ENCODE measurements around the gene THAP4. TPM values are rescaled to one million over a fixed set of nuclear protein-coding genes. Genes with fewer than 3 reads are reported as not detected.

Gene THAP4
- total RNA-seq, 1 donor from 2014 or later, result 50.1 TPM

- Mint-ChIP-seq H3K27ac (no peak overlapping the region), H3K9me3 (no peaks in the 10 kb centered on the region), H3K36me3 (peaks cover 16% of the 10 kb centered on the region)
Observed at GRCh38 chr2:241649927-241650326, 13.0 kb upstream of the THAP4 start.

DNA sequence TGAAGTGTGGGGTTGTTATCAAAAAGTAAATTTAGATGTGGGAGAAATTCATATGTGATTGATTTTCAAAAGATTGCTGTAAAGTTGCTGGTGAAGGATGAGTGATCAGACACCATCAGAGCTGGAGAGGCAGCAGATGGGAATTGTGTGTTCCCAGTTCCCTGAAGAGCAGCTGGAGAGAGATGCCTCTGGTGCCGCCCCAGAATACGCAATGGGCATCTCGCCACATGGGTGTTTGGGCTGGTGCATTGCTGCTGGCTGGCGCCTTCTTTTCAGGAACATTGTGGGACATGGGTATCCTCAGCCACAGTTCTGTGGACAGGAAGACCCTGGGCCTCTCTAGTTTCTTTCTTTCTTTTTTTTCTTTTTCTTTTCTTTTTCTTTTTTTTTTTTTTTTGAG is 12.4 kb upstream of the THAP4 start:
- no peaks in the 10 kb centered on the region for H3K27me3 Mint-ChIP-seq (ENCODE audit: low read depth)
- TF ChIP-seq CTCF (IDR thresholded peaks at IDR 0.05; ENCODE audit: unreplicated experiment), result no peak
- H3K27ac Mint-ChIP-seq, result no peak overlapping the region

More at GRCh38 chr2:241649927-241650326, 13.0 kb upstream of the THAP4 start:
- no peaks in the 10 kb centered on the region for H3K4me1 Mint-ChIP-seq
- no peak for TF ChIP-seq CTCF (IDR thresholded peaks at IDR 0.05; ENCODE audit: unreplicated experiment)
- no peaks in the 10 kb centered on the region for H3K27me3 Mint-ChIP-seq (ENCODE audit: low read depth)
- H3K4me3 Mint-ChIP-seq, result no peak overlapping the region
- DNase-seq (ENCODE audit: low spot score in 2 of 2, unreplicated experiment in 2 of 2), result no peak

DNA sequence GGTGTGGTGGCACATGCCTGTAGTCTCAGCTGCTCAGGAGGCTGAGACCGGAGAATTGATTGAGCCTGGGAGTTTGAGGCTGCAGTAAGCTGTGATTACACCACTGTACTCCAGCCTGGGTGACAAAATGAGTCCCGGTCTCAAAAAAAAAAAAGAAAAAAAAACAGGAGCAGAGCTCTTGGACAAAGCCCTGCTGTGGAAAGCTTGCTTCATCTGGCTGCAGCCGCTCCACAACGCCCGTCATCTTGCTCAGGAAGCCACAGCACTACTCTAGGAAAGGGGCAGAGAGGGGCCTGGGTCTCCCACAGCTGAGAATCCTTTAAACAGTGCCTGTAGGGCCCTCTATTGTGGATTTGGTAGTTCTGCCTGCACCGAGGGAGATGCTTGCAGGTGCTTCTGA is 11.5 kb upstream of the THAP4 start:
- no peaks in the 10 kb centered on the region for H3K9me3 Mint-ChIP-seq
- H3K27ac Mint-ChIP-seq, result no peak overlapping the region
- DNase-seq (ENCODE audit: low spot score in 2 of 2, unreplicated experiment in 2 of 2), result no peak
- peaks cover 15% of the 10 kb centered on the region for H3K36me3 Mint-ChIP-seq
- H3K4me3 Mint-ChIP-seq, result no peak overlapping the region
- H3K4me1 Mint-ChIP-seq, result no peaks in the 10 kb centered on the region
- H3K27me3 Mint-ChIP-seq (ENCODE audit: low read depth), result no peaks in the 10 kb centered on the region
- TF ChIP-seq CTCF (IDR thresholded peaks at IDR 0.05; ENCODE audit: unreplicated experiment), result no peak

More for the DNA sequence above, 12.4 kb upstream of the THAP4 start:
- H3K4me3 Mint-ChIP-seq, result no peak overlapping the region
- DNase-seq (ENCODE audit: low spot score in 2 of 2, unreplicated experiment in 2 of 2), result no peak
- H3K9me3 Mint-ChIP-seq, result no peaks in the 10 kb centered on the region
- peaks cover 15% of the 10 kb centered on the region for H3K36me3 Mint-ChIP-seq
- no peaks in the 10 kb centered on the region for H3K4me1 Mint-ChIP-seq

DNA sequence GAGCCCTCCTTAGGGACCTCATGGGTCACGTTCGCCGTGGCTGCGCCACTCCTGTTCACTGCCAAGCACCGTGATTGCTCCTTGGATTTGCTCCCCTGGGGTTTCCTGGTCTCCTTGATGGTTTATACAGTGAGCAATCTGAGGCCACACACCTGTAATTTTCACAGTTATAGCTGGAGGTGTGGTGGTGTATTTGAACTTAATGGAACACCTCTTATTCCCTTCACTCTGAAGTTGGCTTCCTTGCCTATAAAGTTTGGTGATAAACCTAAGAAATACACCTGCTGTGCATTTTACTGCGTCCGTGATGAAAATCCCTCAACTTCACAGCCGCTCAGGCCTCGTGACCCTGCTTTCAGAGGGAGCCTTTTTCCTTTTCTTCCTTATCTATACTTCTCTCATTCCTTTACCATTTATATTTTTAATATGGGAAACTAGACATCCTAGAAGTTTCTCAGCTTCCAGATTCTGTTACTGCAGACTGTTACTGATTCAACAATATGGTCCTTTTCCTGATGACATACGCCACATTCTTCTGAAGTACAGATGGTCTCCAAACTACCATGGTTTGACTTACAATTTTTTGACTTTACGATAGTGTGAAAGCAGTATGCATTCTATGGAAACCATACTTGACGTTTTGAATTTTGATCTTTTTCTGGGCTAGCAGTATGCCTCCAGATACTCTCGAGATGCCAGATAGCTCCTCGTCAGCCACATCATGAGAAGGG is 9.1 kb upstream of the THAP4 start:
- H3K27me3 Mint-ChIP-seq (ENCODE audit: low read depth), result no peaks in the 10 kb centered on the region
- DNase-seq (ENCODE audit: low spot score in 2 of 2, unreplicated experiment in 2 of 2), result no peak
- no peak overlapping the region for H3K4me3 Mint-ChIP-seq
- no peak for TF ChIP-seq CTCF (IDR thresholded peaks at IDR 0.05; ENCODE audit: unreplicated experiment)
- no peaks in the 10 kb centered on the region for H3K9me3 Mint-ChIP-seq
- no peaks in the 10 kb centered on the region for H3K4me1 Mint-ChIP-seq
- H3K36me3 Mint-ChIP-seq, result peaks cover 5% of the 10 kb centered on the region
- H3K27ac Mint-ChIP-seq, result no peak overlapping the region

- no peak for TF ChIP-seq CTCF (IDR thresholded peaks at IDR 0.05; ENCODE audit: unreplicated experiment)
- Mint-ChIP-seq H3K36me3 (peaks cover 2% of the 10 kb centered on the region), H3K9me3 (no peaks in the 10 kb centered on the region), H3K4me1 (no peaks in the 10 kb centered on the region), H3K27me3 (ENCODE audit: low read depth) (no peaks in the 10 kb centered on the region), H3K27ac (no peak overlapping the region), H3K4me3 (no peak overlapping the region)
- DNase-seq (ENCODE audit: low spot score in 2 of 2, unreplicated experiment in 2 of 2), result no peak
Observed at GRCh38 chr2:241645056-241645914, 8.3 kb upstream of the THAP4 start.
